GM12864 (cell line): ENCODE measurements around the gene DDX19B.
A peak's percentile ranks its signal among the peaks of the same experiment; 100 is the strongest.
"Not testable (repeated sequence)": the region's sequence is repeated elsewhere in the genome, so short reads cannot be mapped to it uniquely, and the experiment has no call there.

ENCODE experiments used
- DNase-seq: peaks from one replicate; pipeline ENCODE4 v3.0.0-alpha.2; 2011; ENCODE audit warnings: low read depth
- H3K4me3 ChIP-seq: 2 replicates; pipeline ENCODE4 v1.5.1; 2011; ENCODE audit warnings: mild to moderate bottlenecking, low read depth, low read length, control low read depth
- CTCF ChIP-seq: IDR thresholded peaks from 2 replicates; pipeline ENCODE4 v1.5.1; 2011; ENCODE audit warnings: low read depth, mild to moderate bottlenecking, moderate library complexity, low read length, control low read depth, inconsistent platforms; ENCODE audit errors: missing control alignments

The DDX19B gene

GRCh38 chr16:70298988-70299938 lies at the start of gene DDX19B:
TSS of gene DDX19B (plus strand) at chr16:70299186. CDS start at chr16:70299298, 112 bp downstream.
- TF ChIP-seq CTCF = peak; percentile 3
- peak within 1 kb of the TSS; percentile 90 for H3K4me3 ChIP-seq
- DNase-seq = no peak

- peak overlapping the region; percentile 88 for H3K4me3 ChIP-seq
- DNase-seq = not testable (repeated sequence)
Measured at GRCh38 chr16:70249697-70250096, 49.3 kb upstream of the DDX19B start.

- H3K4me3 ChIP-seq = peak overlapping the region; percentile 88
- no peak for TF ChIP-seq CTCF
- no peak for DNase-seq
Measured at GRCh38 chr16:70250748-70251628, 48.0 kb upstream of the DDX19B start.

- TF ChIP-seq CTCF = peak; percentile 96
Measured at GRCh38 chr16:70251629-70252354, 47.2 kb upstream of the DDX19B start, which contains the start of gene EXOSC6. TSS of gene EXOSC6 (minus strand) at chr16:70251940. CDS start at chr16:70251900, 40 bp downstream.

GRCh38 chr16:70252355-70252988 lies 46.5 kb upstream of the DDX19B start:
- H3K4me3 ChIP-seq = no peak overlapping the region
- TF ChIP-seq CTCF = peak; percentile 48
- DNase-seq = no peak

More at GRCh38 chr16:70251629-70252354, 47.2 kb upstream of the DDX19B start, which contains the start of gene EXOSC6:
- H3K4me3 ChIP-seq = peak within 1 kb of the TSS; percentile 88
- DNase-seq = peak; percentile 79

- H3K4me3 ChIP-seq = no peak overlapping the region
- TF ChIP-seq CTCF = peak; percentile 65
- DNase-seq = no peak
Measured at GRCh38 chr16:70253291-70254106, 45.5 kb upstream of the DDX19B start.
